ENCODE data around the gene PDXDC1.
"Not testable (repeated sequence)": the region's sequence is repeated elsewhere in the genome, so short reads cannot be mapped to it uniquely, and the experiment has no call there.

The PDXDC1 gene

GRCh38 chr16:15043344-15043743 lies 68.5 kb downstream of the PDXDC1 start:
- peak; percentile 58 for DNase-seq

GRCh38 chr16:15044286-15044685 lies 69.5 kb downstream of the PDXDC1 start:
- no peak for DNase-seq

- not testable (repeated sequence) for DNase-seq
Measured at GRCh38 chr16:15045270-15045669, 70.4 kb downstream of the PDXDC1 start.

- no peak for DNase-seq
Measured at GRCh38 chr16:15046692-15047376, 72.0 kb downstream of the PDXDC1 start.

- no peak for DNase-seq
Measured at GRCh38 chr16:15049581-15050180, 74.9 kb downstream of the PDXDC1 start.

GRCh38 chr16:15050440-15050839 lies 75.6 kb downstream of the PDXDC1 start:
- not testable (repeated sequence) for DNase-seq

GRCh38 chr16:15051387-15051951 lies 76.6 kb downstream of the PDXDC1 start:
- DNase-seq: no peak

GRCh38 chr16:15052747-15053476 lies 78.1 kb downstream of the PDXDC1 start:
- no peak for DNase-seq

GRCh38 chr16:15053904-15054303 lies 79.1 kb downstream of the PDXDC1 start:
- no peak for DNase-seq

- no peak for DNase-seq
Measured at GRCh38 chr16:15054357-15055140, 79.7 kb downstream of the PDXDC1 start.

- DNase-seq: peak; percentile 57
Measured at GRCh38 chr16:15055141-15056053, 80.6 kb downstream of the PDXDC1 start.

- no peak for DNase-seq
Measured at GRCh38 chr16:15057681-15058417, 83.0 kb downstream of the PDXDC1 start.

GRCh38 chr16:15059324-15059723 lies 84.5 kb downstream of the PDXDC1 start:
- no peak for DNase-seq

GRCh38 chr16:15062085-15062810 lies 87.4 kb downstream of the PDXDC1 start:
- DNase-seq: not testable (repeated sequence)

- DNase-seq: not testable (repeated sequence)
Measured at GRCh38 chr16:15065961-15066360, 91.1 kb downstream of the PDXDC1 start.

- DNase-seq: not testable (repeated sequence)
Measured at GRCh38 chr16:15066690-15067089, 91.9 kb downstream of the PDXDC1 start.

- not testable (repeated sequence) for DNase-seq
Measured at GRCh38 chr16:15071013-15071412, 96.2 kb downstream of the PDXDC1 start.

GRCh38 chr16:15071916-15072769 lies 97.3 kb downstream of the PDXDC1 start:
- not testable (repeated sequence) for DNase-seq

- DNase-seq: no peak
Measured at GRCh38 chr16:15073101-15073500, 98.3 kb downstream of the PDXDC1 start.

All from DMS53 (cell line).